Measurements from ENCODE around the gene TENM3.

Gene TENM3

DNA sequence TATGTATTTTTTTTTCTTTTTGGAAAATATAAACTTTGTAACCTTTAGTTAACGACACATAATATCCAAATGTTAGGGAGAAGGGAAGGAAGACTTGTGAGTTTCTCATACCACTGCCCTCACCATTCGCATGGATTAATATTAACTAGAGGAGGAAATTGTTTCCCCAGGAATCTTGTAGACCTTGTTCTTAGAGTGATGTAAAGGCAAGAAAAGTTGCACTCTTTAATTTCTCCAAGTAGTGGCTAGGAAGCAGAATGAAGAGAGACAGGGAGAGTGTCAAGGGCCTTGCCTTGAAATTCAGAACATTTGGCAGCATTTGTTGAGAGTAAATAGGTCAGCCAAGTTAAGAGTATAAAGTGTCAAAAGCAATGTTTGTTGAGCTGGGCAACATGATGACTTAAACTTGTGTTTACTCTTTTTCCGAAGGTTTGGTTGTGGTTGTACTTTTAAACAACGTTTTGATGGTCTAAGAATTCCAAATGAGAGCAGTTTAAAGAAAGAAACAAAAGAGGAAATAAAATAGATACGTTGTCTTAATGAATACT is 105.7 kb downstream of the TENM3 start:
- no peaks in the 10 kb centered on the region for H3K9me2 ChIP-seq (replicated peaks; ENCODE audit: control insufficient read depth, low read length)
- H3K4me2 ChIP-seq (ENCODE audit: low read length), result no peak overlapping the region
- H3K9me3 ChIP-seq (ENCODE audit: control insufficient read depth, insufficient read depth, low read length), result no peaks in the 10 kb centered on the region
- H3K4me1 ChIP-seq (ENCODE audit: control insufficient read depth, low read length), result no peaks in the 10 kb centered on the region
- no peak for TF ChIP-seq EZH2phosphoT487 (IDR thresholded peaks at IDR 0.05; ENCODE audit: borderline replicate concordance, low read length)
- TF ChIP-seq, protein P1, sequence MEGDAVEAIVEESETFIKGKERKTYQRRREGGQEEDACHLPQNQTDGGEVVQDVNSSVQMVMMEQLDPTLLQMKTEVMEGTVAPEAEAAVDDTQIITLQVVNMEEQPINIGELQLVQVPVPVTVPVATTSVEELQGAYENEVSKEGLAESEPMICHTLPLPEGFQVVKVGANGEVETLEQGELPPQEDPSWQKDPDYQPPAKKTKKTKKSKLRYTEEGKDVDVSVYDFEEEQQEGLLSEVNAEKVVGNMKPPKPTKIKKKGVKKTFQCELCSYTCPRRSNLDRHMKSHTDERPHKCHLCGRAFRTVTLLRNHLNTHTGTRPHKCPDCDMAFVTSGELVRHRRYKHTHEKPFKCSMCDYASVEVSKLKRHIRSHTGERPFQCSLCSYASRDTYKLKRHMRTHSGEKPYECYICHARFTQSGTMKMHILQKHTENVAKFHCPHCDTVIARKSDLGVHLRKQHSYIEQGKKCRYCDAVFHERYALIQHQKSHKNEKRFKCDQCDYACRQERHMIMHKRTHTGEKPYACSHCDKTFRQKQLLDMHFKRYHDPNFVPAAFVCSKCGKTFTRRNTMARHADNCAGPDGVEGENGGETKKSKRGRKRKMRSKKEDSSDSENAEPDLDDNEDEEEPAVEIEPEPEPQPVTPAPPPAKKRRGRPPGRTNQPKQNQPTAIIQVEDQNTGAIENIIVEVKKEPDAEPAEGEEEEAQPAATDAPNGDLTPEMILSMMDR (IDR thresholded peaks at IDR 0.05; ENCODE audit: low read depth, low read length, poor library complexity, severe bottlenecking), result no peak
- no peaks in the 10 kb centered on the region for H3K79me2 ChIP-seq (ENCODE audit: control insufficient read depth, low read length)
- no peaks in the 10 kb centered on the region for H4K20me1 ChIP-seq (ENCODE audit: control insufficient read depth, insufficient read depth, low read depth, low read length)
- H3F3A ChIP-seq (ENCODE audit: control insufficient read depth, insufficient read depth), result no peaks in the 10 kb centered on the region
- H3K27ac ChIP-seq (ENCODE audit: low read depth, low read length), result no peak overlapping the region
- H3K27me3 ChIP-seq (ENCODE audit: control insufficient read depth, low read length), result no peaks in the 10 kb centered on the region
- no peak overlapping the region for H3K4me3 ChIP-seq (ENCODE audit: low read length)
- H3K36me3 ChIP-seq (ENCODE audit: control insufficient read depth, low read length), result no peaks in the 10 kb centered on the region

DNA sequence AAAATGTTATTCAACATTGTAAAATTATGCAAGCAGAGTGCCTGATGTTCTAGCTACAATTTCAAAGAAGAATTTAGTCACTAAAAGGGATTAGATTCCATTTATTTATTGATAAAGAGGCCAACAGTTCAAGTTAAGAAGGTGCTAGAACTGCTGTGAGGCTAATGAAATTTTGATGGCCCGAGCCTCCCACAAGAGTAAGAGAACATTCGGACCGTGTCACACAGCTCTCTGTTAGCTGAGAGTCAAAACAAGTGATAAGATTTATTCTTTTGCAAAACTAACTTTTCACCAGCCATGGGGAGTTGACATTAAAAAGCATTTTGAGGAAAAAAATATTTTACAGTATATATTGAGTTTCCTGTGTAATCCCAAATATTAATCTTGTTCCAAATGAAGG is 106.8 kb downstream of the TENM3 start:
- H3K4me1 ChIP-seq (ENCODE audit: control insufficient read depth, low read length), result no peaks in the 10 kb centered on the region
- no peak overlapping the region for H3K4me2 ChIP-seq (ENCODE audit: low read length)
- no peaks in the 10 kb centered on the region for H3F3A ChIP-seq (ENCODE audit: control insufficient read depth, insufficient read depth)
- no peaks in the 10 kb centered on the region for H3K9me3 ChIP-seq (ENCODE audit: control insufficient read depth, insufficient read depth, low read length)
- H3K27me3 ChIP-seq (ENCODE audit: control insufficient read depth, low read length), result no peaks in the 10 kb centered on the region
- no peak overlapping the region for H3K4me3 ChIP-seq (ENCODE audit: low read length)
- no peaks in the 10 kb centered on the region for H3K9me2 ChIP-seq (replicated peaks; ENCODE audit: control insufficient read depth, low read length)
- H3K36me3 ChIP-seq (ENCODE audit: control insufficient read depth, low read length), result no peaks in the 10 kb centered on the region
- TF ChIP-seq EZH2phosphoT487 (IDR thresholded peaks at IDR 0.05; ENCODE audit: borderline replicate concordance, low read length), result no peak
- TF ChIP-seq, protein P1 (IDR thresholded peaks at IDR 0.05; ENCODE audit: low read depth, low read length, poor library complexity, severe bottlenecking), result no peak
- H4K20me1 ChIP-seq (ENCODE audit: control insufficient read depth, insufficient read depth, low read depth, low read length), result no peaks in the 10 kb centered on the region
- H3K79me2 ChIP-seq (ENCODE audit: control insufficient read depth, low read length), result no peaks in the 10 kb centered on the region
- H3K27ac ChIP-seq (ENCODE audit: low read depth, low read length), result no peak overlapping the region

DNA sequence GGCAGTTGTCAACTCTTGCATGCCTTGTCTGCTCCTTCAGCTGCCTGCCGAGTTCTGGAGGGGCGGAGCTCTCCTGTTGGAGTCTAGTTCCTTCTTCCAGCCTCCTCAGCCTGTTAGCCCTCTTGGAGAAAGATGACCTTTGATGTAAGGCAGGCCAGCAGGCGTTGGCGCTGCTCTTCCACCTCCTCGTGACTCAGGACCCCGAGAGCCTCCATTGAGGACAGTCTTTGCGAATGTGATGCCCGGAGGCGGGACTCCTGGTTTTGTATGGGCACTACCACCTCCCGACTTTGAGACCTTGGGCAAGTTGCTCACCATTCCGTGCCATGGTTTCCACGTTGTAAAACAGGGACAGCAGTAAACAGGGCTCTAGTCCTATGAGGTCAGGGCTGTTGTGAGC is 108.3 kb downstream of the TENM3 start:
- Histone ChIP-seq H3K4me1 (ENCODE audit: control insufficient read depth, low read length) (no peaks in the 10 kb centered on the region), H3K4me3 (ENCODE audit: low read length) (no peak overlapping the region), H3K79me2 (ENCODE audit: control insufficient read depth, low read length) (no peaks in the 10 kb centered on the region), H3K27ac (ENCODE audit: low read depth, low read length) (no peak overlapping the region), H3K9me2 (replicated peaks; ENCODE audit: control insufficient read depth, low read length) (no peaks in the 10 kb centered on the region), H3K4me2 (ENCODE audit: low read length) (no peak overlapping the region), H3K27me3 (ENCODE audit: control insufficient read depth, low read length) (no peaks in the 10 kb centered on the region), H3F3A (ENCODE audit: control insufficient read depth, insufficient read depth) (no peaks in the 10 kb centered on the region), H4K20me1 (ENCODE audit: control insufficient read depth, insufficient read depth, low read depth, low read length) (no peaks in the 10 kb centered on the region), H3K9me3 (ENCODE audit: control insufficient read depth, insufficient read depth, low read length) (no peaks in the 10 kb centered on the region), H3K36me3 (ENCODE audit: control insufficient read depth, low read length) (no peaks in the 10 kb centered on the region)
- TF ChIP-seq, protein P1 (IDR thresholded peaks at IDR 0.05; ENCODE audit: low read depth, low read length, poor library complexity, severe bottlenecking), result no peak
